ENCODE measurements around the gene ACMSD. TPM values are rescaled to one million over a fixed set of nuclear protein-coding genes. Genes with fewer than 3 reads are reported as not detected.

The ACMSD gene
- total and polyA plus RNA-seq, 2 experiments from 2014 or later = 0.11 TPM; not detected in 1

DNA sequence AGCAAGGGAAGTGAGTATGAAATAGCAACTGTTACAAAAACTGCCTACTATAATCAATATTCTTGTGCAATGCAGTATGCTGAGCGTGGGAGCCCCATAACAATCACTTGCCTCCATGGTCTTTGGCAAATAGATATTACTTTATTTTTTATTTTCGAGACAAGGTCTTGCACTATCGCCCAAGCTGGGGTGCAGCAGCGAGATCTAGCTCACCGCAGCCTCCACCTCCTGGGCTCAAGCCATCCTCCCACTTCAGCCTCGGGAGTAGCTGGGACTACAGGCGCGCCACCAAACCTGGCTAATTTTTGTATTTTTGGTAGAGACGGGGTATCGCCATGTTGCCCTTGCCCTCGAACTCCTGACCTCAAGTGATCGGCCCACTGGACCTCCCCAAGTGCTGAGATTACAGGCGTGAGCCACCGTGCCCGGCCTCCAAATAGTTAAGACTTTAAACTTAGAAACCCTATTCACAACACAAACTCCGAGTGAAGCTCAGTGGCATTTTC, 79.0 kb downstream of the ACMSD start (continued):
- TF ChIP-seq, protein P1, sequence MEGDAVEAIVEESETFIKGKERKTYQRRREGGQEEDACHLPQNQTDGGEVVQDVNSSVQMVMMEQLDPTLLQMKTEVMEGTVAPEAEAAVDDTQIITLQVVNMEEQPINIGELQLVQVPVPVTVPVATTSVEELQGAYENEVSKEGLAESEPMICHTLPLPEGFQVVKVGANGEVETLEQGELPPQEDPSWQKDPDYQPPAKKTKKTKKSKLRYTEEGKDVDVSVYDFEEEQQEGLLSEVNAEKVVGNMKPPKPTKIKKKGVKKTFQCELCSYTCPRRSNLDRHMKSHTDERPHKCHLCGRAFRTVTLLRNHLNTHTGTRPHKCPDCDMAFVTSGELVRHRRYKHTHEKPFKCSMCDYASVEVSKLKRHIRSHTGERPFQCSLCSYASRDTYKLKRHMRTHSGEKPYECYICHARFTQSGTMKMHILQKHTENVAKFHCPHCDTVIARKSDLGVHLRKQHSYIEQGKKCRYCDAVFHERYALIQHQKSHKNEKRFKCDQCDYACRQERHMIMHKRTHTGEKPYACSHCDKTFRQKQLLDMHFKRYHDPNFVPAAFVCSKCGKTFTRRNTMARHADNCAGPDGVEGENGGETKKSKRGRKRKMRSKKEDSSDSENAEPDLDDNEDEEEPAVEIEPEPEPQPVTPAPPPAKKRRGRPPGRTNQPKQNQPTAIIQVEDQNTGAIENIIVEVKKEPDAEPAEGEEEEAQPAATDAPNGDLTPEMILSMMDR (conservative IDR thresholded peaks at IDR 0.05; ENCODE audit: low read depth in 2 of 2) = no peak
- no peak for TF ChIP-seq EZH2phosphoT487 (IDR thresholded peaks at IDR 0.05; ENCODE audit: unreplicated experiment)

- peaks cover 31% of the 10 kb centered on the region for H3K4me1 ChIP-seq (ENCODE audit: insufficient read depth)
- H3K36me3 ChIP-seq (ENCODE audit: insufficient read depth) = no peaks in the 10 kb centered on the region
- Mint-ChIP-seq H3K4me3 (peak overlapping the region; percentile 95), H3K27me3 (ENCODE audit: insufficient read depth, low read depth, poor library complexity) (peaks cover 14% of the 10 kb centered on the region), H3K36me3 (ENCODE audit: low read depth) (peaks cover 13% of the 10 kb centered on the region; the same call in 2 of the 3 replicates), H3K4me1 (peaks cover 16% of the 10 kb centered on the region), H3K27ac (peak overlapping the region; percentile 99), H3K9me3 (peaks cover 10% of the 10 kb centered on the region)
- H3K27me3 ChIP-seq (ENCODE audit: insufficient read depth) = no peaks in the 10 kb centered on the region
- DNase-seq (ENCODE audit: low spot score) (no peak), ATAC-seq (peak; percentile 81)
- TF ChIP-seq ZNF114 (CRISPR knock-in tag; IDR thresholded peaks at IDR 0.05) (no peak), EZH2 (IDR thresholded peaks at IDR 0.05; ENCODE audit: low read depth, unreplicated experiment) (no peak), POLR2AphosphoS5 (IDR thresholded peaks at IDR 0.05; ENCODE audit: low read depth) (peak; percentile 83)
- TF ChIP-seq, protein P1 (conservative IDR thresholded peaks at IDR 0.05; ENCODE audit: low read depth in 2 of 2) = peak in 1 of 2 experiments; percentile 18; a peak in 1 of 4 replicates
- H4K20me1 ChIP-seq (replicated peaks; ENCODE audit: insufficient read depth) = peaks cover 31% of the 10 kb centered on the region
- H3F3A ChIP-seq (replicated peaks; ENCODE audit: low read depth) = peaks cover 5% of the 10 kb centered on the region
- H3K27ac ChIP-seq (ENCODE audit: low read depth) = peak overlapping the region; percentile 99
- peak overlapping the region; percentile 97 for H2AFZ ChIP-seq
- H3K4me3 ChIP-seq = peak overlapping the region; percentile 91
- peak overlapping the region; percentile 91 for H3K4me2 ChIP-seq
- H3K9me2 ChIP-seq (ENCODE audit: insufficient read depth) = no peaks in the 10 kb centered on the region
- peaks cover 46% of the 10 kb centered on the region for H3K79me2 ChIP-seq (replicated peaks; ENCODE audit: insufficient read depth)
Measured at GRCh38 chr2:134917888-134918525, 79.6 kb downstream of the ACMSD start.

DNA sequence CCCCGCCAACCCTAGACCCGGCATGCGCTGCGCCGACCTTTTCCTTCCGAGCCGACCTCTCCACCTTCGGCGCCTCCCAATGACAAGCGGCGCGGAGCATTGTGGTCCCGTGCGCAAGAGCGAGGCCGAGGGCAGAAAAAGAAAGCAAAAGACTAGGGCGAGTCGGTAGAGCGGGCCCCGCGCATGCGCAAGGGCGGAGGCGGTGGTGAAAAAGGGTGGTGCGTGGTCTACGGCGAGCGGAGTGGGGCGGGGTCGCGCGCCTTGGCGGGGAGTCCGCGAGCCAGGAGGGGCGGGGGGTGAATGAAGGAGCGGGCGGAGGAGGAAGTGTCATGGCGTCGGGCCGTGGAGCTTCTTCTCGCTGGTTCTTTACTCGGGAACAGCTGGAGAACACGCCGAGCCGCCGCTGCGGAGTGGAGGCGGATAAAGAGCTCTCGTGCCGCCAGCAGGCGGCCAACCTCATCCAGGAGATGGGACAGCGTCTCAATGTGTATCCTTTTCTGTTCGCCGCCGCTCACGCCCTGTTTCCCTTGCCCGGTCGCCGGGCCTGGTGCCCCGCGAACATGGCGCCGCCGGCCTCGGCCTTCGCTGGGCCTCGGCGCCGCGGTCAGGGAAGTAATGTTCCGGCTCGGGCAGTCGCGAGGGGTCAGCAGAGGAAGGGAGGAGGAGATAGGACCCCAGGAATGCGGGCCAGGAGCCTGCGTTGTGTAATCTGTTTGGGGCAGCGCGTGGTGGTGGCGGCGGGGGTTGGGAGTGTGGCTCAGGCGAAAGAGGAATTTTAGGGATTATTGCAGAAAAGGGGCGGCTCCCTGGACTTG, 80.3 kb downstream of the ACMSD start, which contains the start of gene CCNT2:
CCNT2 (plus strand) TSS at position 297 of the 815 bp plus-strand sequence; CDS start at position 330, 33 bp downstream.
- Histone ChIP-seq H3K4me3 (peak within 1 kb of the TSS; percentile 91), H3K27me3 (ENCODE audit: insufficient read depth) (no peaks in the 10 kb centered on the region), H4K20me1 (replicated peaks; ENCODE audit: insufficient read depth) (peaks cover 37% of the 10 kb centered on the region), H3K4me1 (ENCODE audit: insufficient read depth) (peaks cover 31% of the 10 kb centered on the region), H3K9me2 (ENCODE audit: insufficient read depth) (no peaks in the 10 kb centered on the region), H3K4me2 (peak within 1 kb of the TSS; percentile 95), H3F3A (replicated peaks; ENCODE audit: low read depth) (peaks cover 5% of the 10 kb centered on the region), H2AFZ (peak within 1 kb of the TSS; percentile 97), H3K79me2 (replicated peaks; ENCODE audit: insufficient read depth) (peaks cover 53% of the 10 kb centered on the region), H3K27ac (ENCODE audit: low read depth) (peak within 1 kb of the TSS; percentile 99), H3K36me3 (ENCODE audit: insufficient read depth) (no peaks in the 10 kb centered on the region)
- Mint-ChIP-seq H3K4me1 (peaks cover 16% of the 10 kb centered on the region), H3K27ac (peak within 1 kb of the TSS; percentile 99), H3K27me3 (ENCODE audit: insufficient read depth, low read depth, poor library complexity) (peaks cover 14% of the 10 kb centered on the region), H3K9me3 (peaks cover 5% of the 10 kb centered on the region; the same call in 2 of the 3 replicates), H3K36me3 (ENCODE audit: low read depth) (peaks cover 13% of the 10 kb centered on the region; the same call in 2 of the 3 replicates), H3K4me3 (peak within 1 kb of the TSS; percentile 95)
- DNase-seq (ENCODE audit: low spot score) = peak; percentile 99
- peak; percentile 89 for ATAC-seq
- peak; percentile 72 for TF ChIP-seq POLR2AphosphoS5 (IDR thresholded peaks at IDR 0.05; ENCODE audit: low read depth)
- peak; percentile 95 for TF ChIP-seq CREB1 (CRISPR knock-in tag; IDR thresholded peaks at IDR 0.05; ENCODE audit: low read depth)
- TF ChIP-seq JUNB (IDR thresholded peaks at IDR 0.05; ENCODE audit: unreplicated experiment) = no peak
- TF ChIP-seq REST (IDR thresholded peaks at IDR 0.05; ENCODE audit: unreplicated experiment) = no peak
- no peak for TF ChIP-seq ZNF114 (CRISPR knock-in tag; IDR thresholded peaks at IDR 0.05)
- TF ChIP-seq STAT1 (IDR thresholded peaks at IDR 0.05; ENCODE audit: unreplicated experiment) = no peak
- TF ChIP-seq, protein P1 (conservative IDR thresholded peaks at IDR 0.05; ENCODE audit: low read depth in 2 of 2) = no peak

Data from GM23338 (cell line).